Thyroid gland (tissue), 4 donors: Measurements from ENCODE around the gene NPIPB9.
"Not testable (repeated sequence)": the region's sequence is repeated elsewhere in the genome, so short reads cannot be mapped to it uniquely, and the experiment has no call there.

Source experiments
- POLR2A ChIP-seq, 2 donors: fragments of 450-650 bp; IDR thresholded peaks; one replicate each; pipeline ENCODE4 v1.6.1; 2017; ENCODE audit warnings: antibody characterized with exemption in 2 of 2, mild to moderate bottlenecking in 2 of 2, moderate library complexity in 1 of 2
- TF ChIP-seq, protein P1 (sequence below), 6 experiments: fragments of 200-600 bp in 3 of 6; fragments of 450-650 bp in 3 of 6; sonication (generic) in 3 of 6; IDR thresholded peaks; one replicate each; pipeline ENCODE4 v1.5.1; 2016 to 2019; ENCODE audit warnings: antibody characterized with exemption in 6 of 6, mild to moderate bottlenecking in 2 of 6, inconsistent platforms in 1 of 6, moderate library complexity in 1 of 6

DNA sequence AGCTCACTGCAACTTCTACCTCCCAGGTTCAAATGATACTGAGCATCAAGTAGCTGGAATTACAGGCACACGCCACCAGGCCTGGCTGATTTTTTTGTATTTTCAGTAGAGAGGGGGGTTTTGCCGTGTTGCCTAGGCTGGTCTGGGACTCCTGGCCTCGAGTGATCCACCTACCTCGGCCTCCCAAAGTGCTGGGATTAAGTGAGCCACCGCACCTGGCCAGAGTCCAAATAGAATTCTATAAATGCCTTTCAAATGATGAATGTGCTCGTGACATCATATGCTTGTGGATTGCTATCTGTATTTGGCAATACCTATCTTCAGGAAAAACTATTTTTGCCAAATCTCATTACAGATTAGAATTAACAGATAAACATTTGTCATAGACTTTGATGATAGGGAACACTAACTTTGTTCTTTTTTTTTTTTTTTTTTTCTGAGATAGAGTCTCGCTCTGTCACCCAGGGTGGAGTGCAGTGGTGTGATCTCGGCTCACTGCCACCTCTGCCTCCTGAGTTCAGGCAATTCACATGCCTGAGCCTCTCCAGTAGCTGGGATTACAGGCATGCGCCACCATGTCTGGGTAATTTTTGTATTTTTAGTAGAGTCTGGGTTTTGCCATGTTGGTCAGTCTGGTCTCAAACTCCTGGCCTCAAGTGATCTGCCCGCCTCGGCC lies 56.0 kb downstream of the NPIPB9 start:
- not testable (repeated sequence) for TF ChIP-seq POLR2A (IDR thresholded peaks at IDR 0.05)
- TF ChIP-seq, protein P1, sequence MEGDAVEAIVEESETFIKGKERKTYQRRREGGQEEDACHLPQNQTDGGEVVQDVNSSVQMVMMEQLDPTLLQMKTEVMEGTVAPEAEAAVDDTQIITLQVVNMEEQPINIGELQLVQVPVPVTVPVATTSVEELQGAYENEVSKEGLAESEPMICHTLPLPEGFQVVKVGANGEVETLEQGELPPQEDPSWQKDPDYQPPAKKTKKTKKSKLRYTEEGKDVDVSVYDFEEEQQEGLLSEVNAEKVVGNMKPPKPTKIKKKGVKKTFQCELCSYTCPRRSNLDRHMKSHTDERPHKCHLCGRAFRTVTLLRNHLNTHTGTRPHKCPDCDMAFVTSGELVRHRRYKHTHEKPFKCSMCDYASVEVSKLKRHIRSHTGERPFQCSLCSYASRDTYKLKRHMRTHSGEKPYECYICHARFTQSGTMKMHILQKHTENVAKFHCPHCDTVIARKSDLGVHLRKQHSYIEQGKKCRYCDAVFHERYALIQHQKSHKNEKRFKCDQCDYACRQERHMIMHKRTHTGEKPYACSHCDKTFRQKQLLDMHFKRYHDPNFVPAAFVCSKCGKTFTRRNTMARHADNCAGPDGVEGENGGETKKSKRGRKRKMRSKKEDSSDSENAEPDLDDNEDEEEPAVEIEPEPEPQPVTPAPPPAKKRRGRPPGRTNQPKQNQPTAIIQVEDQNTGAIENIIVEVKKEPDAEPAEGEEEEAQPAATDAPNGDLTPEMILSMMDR (IDR thresholded peaks at IDR 0.05) = not testable (repeated sequence)
